A673 (cell line): ENCODE data around the gene RGS4. TPM values are rescaled to one million over a fixed set of nuclear protein-coding genes. Genes with fewer than 3 reads are reported as not detected.
"Not testable (repeated sequence)": the region's sequence is repeated elsewhere in the genome, so short reads cannot be mapped to it uniquely, and the experiment has no call there.

Experiments
- BruUV-seq: library from RNA; stranded (reverse); fragments of 400-500 nt; replicated peaks from 2 replicates; lab custom pipeline; 2021; lab: Mats Ljungman, UMichigan
- CTCF ChIA-PET: fragments of 300-600 bp; sonication (Branson Sonifier 250); formaldehyde crosslinking; loops from one replicate; lab custom pipeline; 2022; ENCODE audit warnings: antibody characterized with exemption; lab: Charles Lee
- POLR2A ChIA-PET: fragments of 300-600 bp; sonication (Branson Sonifier 250); formaldehyde crosslinking; loops from one replicate; lab custom pipeline; 2022; ENCODE audit warnings: antibody characterized with exemption; ENCODE audit not compliant: low non-redundant PET; lab: Charles Lee
- DNase-seq: peaks from one replicate; pipeline ENCODE4 v3.0.0-alpha.2; 2015; ENCODE audit warnings: low spot score
- H3K27ac ChIP-seq: fragments of 200-600 bp; sonication (generic); 2 replicates; pipeline ENCODE4 v1.5.1; 2016; ENCODE audit warnings: mixed run types, low read depth, mild to moderate bottlenecking, mixed read lengths, antibody characterized with exemption, low read length; ENCODE audit not compliant: poor library complexity, severe bottlenecking
- H3K27me3 ChIP-seq: fragments of 200-600 bp; sonication (generic); replicated peaks from 2 replicates; pipeline ENCODE4 v1.6.1; 2017; ENCODE audit warnings: mixed run types, low read depth, mild to moderate bottlenecking, mixed read lengths, antibody characterized with exemption, low read length; ENCODE audit not compliant: insufficient read depth, poor library complexity
- H3K36me3 ChIP-seq: fragments of 200-600 bp; sonication (generic); 2 replicates; pipeline ENCODE4 v1.6.1; 2016; ENCODE audit warnings: mixed run types, mild to moderate bottlenecking, mixed read lengths, antibody characterized with exemption, low read length; ENCODE audit not compliant: insufficient read depth, poor library complexity, severe bottlenecking
- H3K4me1 ChIP-seq: fragments of 200-600 bp; sonication (generic); 2 replicates; pipeline ENCODE4 v1.6.1; 2017; ENCODE audit warnings: mixed run types, mild to moderate bottlenecking, mixed read lengths, antibody characterized with exemption, low read length; ENCODE audit not compliant: insufficient read depth, poor library complexity, severe bottlenecking
- H3K4me3 ChIP-seq: fragments of 200-600 bp; sonication (generic); 2 replicates; pipeline ENCODE4 v1.5.1; 2016; ENCODE audit warnings: low read depth, mixed run types, mild to moderate bottlenecking, mixed read lengths, low read length; ENCODE audit not compliant: poor library complexity, severe bottlenecking
- H3K9me3 ChIP-seq: fragments of 200-600 bp; sonication (generic); 2 replicates; pipeline ENCODE4 v1.6.1; 2016; ENCODE audit warnings: mixed run types, low read depth, mild to moderate bottlenecking, mixed read lengths, antibody characterized with exemption, low read length; ENCODE audit not compliant: poor library complexity, severe bottlenecking
- EZH2 ChIP-seq: fragments of 200-600 bp; sonication (generic); IDR thresholded peaks from 2 replicates; pipeline ENCODE4 v1.6.1; 2017; ENCODE audit warnings: borderline replicate concordance, low read depth, mild to moderate bottlenecking, mixed read lengths, antibody characterized with exemption, low read length; ENCODE audit not compliant: poor library complexity, severe bottlenecking
- intact Hi-C: fragments of 100-400 bp; cut with micrococcal nuclease; formaldehyde crosslinking; loops from one replicate; pipeline ENCODE4 v1.10.0; 2022; ENCODE audit not compliant: unreplicated experiment
- total RNA-seq: library from RNA; stranded (reverse); gene quantifications from 2 replicates; pipeline ENCODE4 v1.2.3, GENCODE V29; 2021
- TF ChIP-seq, protein P1 (sequence below): fragments of 300-800, 200-600 bp; sonication (generic); conservative IDR thresholded peaks from 2 replicates; pipeline ENCODE4 v1.5.1; 2017; ENCODE audit warnings: low read depth, mild to moderate bottlenecking, antibody characterized with exemption, low read length, moderate library complexity, mixed read lengths

RGS4 gene
- total RNA-seq, 1 experiment from 2014 or later: 23.8 TPM

DNA sequence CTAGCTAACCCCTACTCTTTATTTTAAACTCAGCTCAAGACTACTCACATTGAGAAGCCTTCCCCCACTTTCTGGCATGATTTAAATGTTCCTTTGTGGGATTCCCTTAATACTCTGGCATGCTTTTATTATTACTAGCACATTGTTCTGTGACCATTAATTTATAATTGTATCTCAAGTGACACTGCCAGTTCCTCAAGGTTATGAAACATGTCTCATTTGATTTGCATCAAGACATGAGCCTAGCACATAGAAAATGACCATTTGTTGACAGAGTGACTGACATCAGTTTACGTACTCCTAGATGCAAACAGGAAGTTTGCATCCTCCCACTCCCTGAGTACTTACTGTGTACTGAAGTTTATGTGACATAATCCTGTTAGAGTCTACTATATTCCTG is 15.2 kb downstream of the RGS4 start:
- DNase-seq: peak; percentile 84
- Histone ChIP-seq H3K4me1 (peaks cover 34% of the 10 kb centered on the region), H3K4me3 (no peak overlapping the region), H3K36me3 (no peaks in the 10 kb centered on the region), H3K27ac (peak overlapping the region; percentile 11), H3K9me3 (no peaks in the 10 kb centered on the region), H3K27me3 (no peaks in the 10 kb centered on the region)
- intact Hi-C loops: no loop called here
- BruUV-seq: no TSS peak
- POLR2A ChIA-PET: no interaction called here
- TF ChIP-seq, protein P1, sequence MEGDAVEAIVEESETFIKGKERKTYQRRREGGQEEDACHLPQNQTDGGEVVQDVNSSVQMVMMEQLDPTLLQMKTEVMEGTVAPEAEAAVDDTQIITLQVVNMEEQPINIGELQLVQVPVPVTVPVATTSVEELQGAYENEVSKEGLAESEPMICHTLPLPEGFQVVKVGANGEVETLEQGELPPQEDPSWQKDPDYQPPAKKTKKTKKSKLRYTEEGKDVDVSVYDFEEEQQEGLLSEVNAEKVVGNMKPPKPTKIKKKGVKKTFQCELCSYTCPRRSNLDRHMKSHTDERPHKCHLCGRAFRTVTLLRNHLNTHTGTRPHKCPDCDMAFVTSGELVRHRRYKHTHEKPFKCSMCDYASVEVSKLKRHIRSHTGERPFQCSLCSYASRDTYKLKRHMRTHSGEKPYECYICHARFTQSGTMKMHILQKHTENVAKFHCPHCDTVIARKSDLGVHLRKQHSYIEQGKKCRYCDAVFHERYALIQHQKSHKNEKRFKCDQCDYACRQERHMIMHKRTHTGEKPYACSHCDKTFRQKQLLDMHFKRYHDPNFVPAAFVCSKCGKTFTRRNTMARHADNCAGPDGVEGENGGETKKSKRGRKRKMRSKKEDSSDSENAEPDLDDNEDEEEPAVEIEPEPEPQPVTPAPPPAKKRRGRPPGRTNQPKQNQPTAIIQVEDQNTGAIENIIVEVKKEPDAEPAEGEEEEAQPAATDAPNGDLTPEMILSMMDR: no peak
- TF ChIP-seq EZH2: no peak
- CTCF ChIA-PET: no interaction called here

DNA sequence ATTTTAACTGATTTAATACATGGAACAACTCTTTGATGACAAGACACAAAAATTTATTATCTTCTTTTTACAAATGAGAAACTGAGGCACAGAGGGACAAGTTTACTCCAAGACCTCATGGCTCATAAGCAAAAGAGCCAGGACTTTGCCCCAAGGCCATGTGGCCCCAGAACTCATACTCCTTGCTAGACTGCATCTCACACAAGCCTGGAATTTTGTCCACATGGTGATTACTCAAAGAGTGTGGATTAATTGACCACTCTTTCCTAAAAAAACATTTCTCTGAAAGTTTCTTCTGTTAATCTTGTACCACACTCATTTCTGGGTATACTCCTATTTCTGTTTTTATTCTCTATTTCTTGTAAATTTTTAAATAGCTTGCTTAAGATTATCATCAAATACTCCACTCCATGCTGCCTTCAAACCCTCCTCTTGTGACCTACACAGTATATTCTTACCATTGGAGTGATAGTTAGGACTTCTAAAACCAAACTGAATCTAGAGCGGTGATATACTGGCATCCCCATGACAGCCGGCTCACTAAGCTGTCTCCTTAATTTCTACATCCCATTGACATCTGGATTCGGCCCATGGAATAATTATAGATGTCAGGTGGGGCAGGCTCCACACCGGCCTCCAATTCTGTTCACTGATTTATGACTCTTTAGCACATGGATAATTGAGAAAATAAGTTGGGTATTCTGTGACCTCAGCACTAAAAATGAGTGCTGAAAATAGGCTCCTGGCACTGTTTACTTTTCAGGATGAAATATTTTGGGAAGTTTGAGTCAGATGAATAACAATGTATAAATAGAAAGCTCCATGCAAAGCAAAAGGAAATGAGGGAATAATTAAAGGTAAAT is 16.1 kb downstream of the RGS4 start:
- no peak for DNase-seq
- TF ChIP-seq EZH2: no peak
- TF ChIP-seq, protein P1: no peak
- H3K27me3 ChIP-seq: no peaks in the 10 kb centered on the region
- H3K36me3 ChIP-seq: no peaks in the 10 kb centered on the region
- H3K4me3 ChIP-seq: no peak overlapping the region
- H3K9me3 ChIP-seq: no peaks in the 10 kb centered on the region
- BruUV-seq: no TSS peak
- intact Hi-C loops: no loop called here
- POLR2A ChIA-PET: no interaction called here
- no peak overlapping the region for H3K27ac ChIP-seq
- CTCF ChIA-PET: no interaction called here
- peaks cover 34% of the 10 kb centered on the region for H3K4me1 ChIP-seq

GRCh38 chr1:163085904-163086268 is 16.7 kb downstream of the RGS4 start:
- no peak for DNase-seq
- no peaks in the 10 kb centered on the region for H3K36me3 ChIP-seq
- no peak overlapping the region for H3K4me3 ChIP-seq
- no peaks in the 10 kb centered on the region for H3K9me3 ChIP-seq
- intact Hi-C loops: no loop called here
- BruUV-seq: no TSS peak
- ChIA-PET CTCF (no interaction called here), POLR2A (no interaction called here)
- H3K4me1 ChIP-seq: peaks cover 34% of the 10 kb centered on the region
- TF ChIP-seq EZH2: no peak
- TF ChIP-seq, protein P1: no peak
- H3K27ac ChIP-seq: no peak overlapping the region
- no peaks in the 10 kb centered on the region for H3K27me3 ChIP-seq

DNA sequence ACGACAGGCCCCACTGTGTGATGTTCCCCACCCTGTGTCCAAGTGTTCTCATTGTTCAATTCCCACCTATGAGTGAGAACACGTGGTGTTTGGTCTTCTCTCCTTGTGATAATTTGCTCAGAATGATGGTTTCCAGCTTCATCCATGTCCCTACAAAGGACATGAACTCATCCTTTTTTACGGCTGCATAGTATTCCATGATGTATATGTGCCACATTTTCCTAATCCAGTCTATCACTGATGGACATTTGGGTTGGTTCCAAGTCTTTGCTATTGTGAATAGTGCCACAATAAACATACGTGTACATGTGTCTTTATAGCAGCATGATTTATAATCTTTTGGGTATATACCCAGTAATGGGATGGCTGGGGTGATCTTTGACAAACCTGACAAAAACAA is 20.0 kb downstream of the RGS4 start:
- H3K36me3 ChIP-seq, BruUV-seq, H3K4me3 ChIP-seq, DNase-seq, CTCF ChIA-PET, H3K9me3 ChIP-seq, H3K27me3 ChIP-seq, H3K27ac ChIP-seq, POLR2A ChIA-PET, intact Hi-C loops: not testable (repeated sequence)
- peaks cover 20% of the 10 kb centered on the region for H3K4me1 ChIP-seq
